Eye (tissue), 1 donor: Measurements from ENCODE around the gene TRPM8.

Experiments
- DNase-seq: peaks from one replicate; pipeline ENCODE4 v3.0.0-alpha.2; 2015

The TRPM8 gene

GRCh38 chr2:233976690-233977294 lies 59.6 kb downstream of the TRPM8 start:
- peak; percentile 93 for DNase-seq

- peak; percentile 57 for DNase-seq
These were observed 60.2 kb downstream of the TRPM8 start for GRCh38 chr2:233977296-233977837.

- DNase-seq, result no peak
These were observed 62.6 kb downstream of the TRPM8 start for GRCh38 chr2:233979748-233980147.

GRCh38 chr2:233980955-233981561 lies 63.9 kb downstream of the TRPM8 start:
- DNase-seq, result no peak

GRCh38 chr2:233981574-233982420 lies 64.6 kb downstream of the TRPM8 start:
- no peak for DNase-seq

- DNase-seq, result no peak
These were observed 65.4 kb downstream of the TRPM8 start for GRCh38 chr2:233982421-233983121.

GRCh38 chr2:233983445-233983844 lies 66.3 kb downstream of the TRPM8 start:
- no peak for DNase-seq

- DNase-seq, result no peak
These were observed 71.4 kb downstream of the TRPM8 start for GRCh38 chr2:233988581-233988980.

GRCh38 chr2:233989221-233989858 lies 72.2 kb downstream of the TRPM8 start:
- DNase-seq, result peak; percentile 73

GRCh38 chr2:233990261-233990798 lies 73.2 kb downstream of the TRPM8 start:
- no peak for DNase-seq

- no peak for DNase-seq
These were observed 74.0 kb downstream of the TRPM8 start for GRCh38 chr2:233991196-233991595.

- DNase-seq, result peak; percentile 40
These were observed 75.5 kb downstream of the TRPM8 start for GRCh38 chr2:233992513-233993217.

- DNase-seq, result no peak
These were observed 76.3 kb downstream of the TRPM8 start for GRCh38 chr2:233993461-233993860.

- peak; percentile 74 for DNase-seq
These were observed 77.0 kb downstream of the TRPM8 start for GRCh38 chr2:233994151-233994550.

- DNase-seq, result no peak
These were observed 78.8 kb downstream of the TRPM8 start for GRCh38 chr2:233996000-233996399.

- DNase-seq, result peak; percentile 43
These were observed 79.3 kb downstream of the TRPM8 start for GRCh38 chr2:233996461-233996860.

- DNase-seq, result no peak
These were observed 80.5 kb downstream of the TRPM8 start for GRCh38 chr2:233997707-233998106.

GRCh38 chr2:233999182-233999581 lies 82.0 kb downstream of the TRPM8 start:
- DNase-seq, result peak; percentile 76

GRCh38 chr2:234001380-234002160 lies 84.4 kb downstream of the TRPM8 start:
- peak; percentile 44 for DNase-seq

GRCh38 chr2:234002281-234002680 lies 85.1 kb downstream of the TRPM8 start:
- DNase-seq, result no peak
